Ammon's horn (tissue), 1 donor: ENCODE data around the gene NAP1L3.

Source experiments
- DNase-seq: peaks from one replicate; pipeline ENCODE4 v3.0.0-alpha.2; 2016; ENCODE audit warnings: low spot score

Gene NAP1L3, protein sequence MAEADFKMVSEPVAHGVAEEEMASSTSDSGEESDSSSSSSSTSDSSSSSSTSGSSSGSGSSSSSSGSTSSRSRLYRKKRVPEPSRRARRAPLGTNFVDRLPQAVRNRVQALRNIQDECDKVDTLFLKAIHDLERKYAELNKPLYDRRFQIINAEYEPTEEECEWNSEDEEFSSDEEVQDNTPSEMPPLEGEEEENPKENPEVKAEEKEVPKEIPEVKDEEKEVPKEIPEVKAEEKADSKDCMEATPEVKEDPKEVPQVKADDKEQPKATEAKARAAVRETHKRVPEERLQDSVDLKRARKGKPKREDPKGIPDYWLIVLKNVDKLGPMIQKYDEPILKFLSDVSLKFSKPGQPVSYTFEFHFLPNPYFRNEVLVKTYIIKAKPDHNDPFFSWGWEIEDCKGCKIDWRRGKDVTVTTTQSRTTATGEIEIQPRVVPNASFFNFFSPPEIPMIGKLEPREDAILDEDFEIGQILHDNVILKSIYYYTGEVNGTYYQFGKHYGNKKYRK

GRCh38 chrX:93673056-93673868, at the start of gene NAP1L3:
Gene NAP1L3 (minus strand): TSS chrX:93673578. CDS start chrX:93673304, 274 bp downstream.
- DNase-seq = peak; percentile 93

GRCh38 chrX:93711076-93711475, 37.7 kb upstream of the NAP1L3 start:
- DNase-seq = no peak

DNA sequence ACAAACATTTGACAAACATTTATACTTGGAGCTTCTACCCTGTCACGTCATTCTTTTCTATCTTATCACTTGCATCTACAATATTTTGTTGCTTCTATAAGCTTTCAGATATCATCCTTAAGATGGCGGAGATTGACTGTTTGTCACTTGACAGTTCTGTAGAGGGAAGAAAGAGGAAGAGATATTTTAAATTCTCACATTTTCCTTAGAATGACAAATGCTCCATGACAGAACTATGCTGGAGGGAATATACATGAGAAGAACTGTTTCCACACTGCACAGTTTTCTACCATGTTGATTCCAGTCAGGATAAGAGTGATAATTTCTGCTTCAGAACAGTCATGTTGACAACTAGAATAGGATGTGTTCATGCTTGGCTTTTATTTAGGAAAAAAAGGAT, 30.3 kb upstream of the NAP1L3 start:
- no peak for DNase-seq

- no peak for DNase-seq
These were observed 22.6 kb upstream of the NAP1L3 start for GRCh38 chrX:93695981-93696380.

GRCh38 chrX:93673869-93674271, 492 bp upstream of the NAP1L3 start, which contains the start of gene FAM133A:
Gene FAM133A (plus strand): TSS chrX:93674206. CDS start chrX:93709420, 35,214 bp downstream.
- peak; percentile 51 for DNase-seq

GRCh38 chrX:93660575-93660974, 12.8 kb downstream of the NAP1L3 start:
- no peak for DNase-seq

DNA sequence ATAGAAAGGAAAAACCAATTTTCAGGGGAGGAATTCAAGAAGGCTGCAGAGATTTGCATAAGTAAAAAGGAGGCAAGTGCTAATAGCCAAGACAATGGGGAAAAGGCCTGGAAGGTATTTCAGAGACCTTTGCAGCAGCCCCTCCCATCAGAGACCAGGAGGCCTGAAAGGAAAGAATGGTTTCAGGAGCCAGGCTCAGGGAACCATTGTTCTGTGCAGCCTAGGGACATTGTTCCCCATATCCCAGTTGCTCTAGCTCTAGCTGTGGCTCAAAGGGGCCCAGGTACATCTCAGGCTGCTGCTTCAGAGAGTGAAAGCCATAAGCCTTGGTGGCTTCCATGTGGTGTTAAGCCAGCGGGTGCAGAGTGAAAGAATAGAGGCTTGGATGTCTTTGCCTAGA, 24.0 kb downstream of the NAP1L3 start:
- DNase-seq = no peak

- no peak for DNase-seq
These were observed 35.8 kb downstream of the NAP1L3 start for GRCh38 chrX:93637591-93637990.
